Keratinocyte (primary cell): ENCODE measurements around the gene CHMP4B. TPM values are rescaled to one million over a fixed set of nuclear protein-coding genes. Genes with fewer than 3 reads are reported as not detected.

Experiments used
- DNase-seq: peaks from one replicate; pipeline ENCODE4 v3.0.0-alpha.2; 2011; ENCODE audit warnings: low read depth, missing footprints, low spot score
- FAIRE-seq: peaks from 2 replicates; lab custom pipeline; 2011; peaks lifted over from hg19 to GRCh38; lab: Jason Lieb, UNC
- H2AFZ ChIP-seq: 2 replicates; pipeline ENCODE4 v1.6.0; 2012; ENCODE audit warnings: low read length, control low read depth, inconsistent platforms; ENCODE audit not compliant: control insufficient read depth
- H3K27ac ChIP-seq: 2 replicates; pipeline ENCODE4 v1.5.1; 2011; ENCODE audit warnings: low read length; ENCODE audit not compliant: control insufficient read depth, insufficient read depth
- H3K27me3 ChIP-seq: 3 replicates; pipeline ENCODE4 v1.6.0; 2011; ENCODE audit warnings: low read length; ENCODE audit not compliant: control insufficient read depth, insufficient read depth; ENCODE audit errors: extremely low read depth
- H3K36me3 ChIP-seq, 2 experiments: 2 replicates in 1 of 2; 3 replicates in 1 of 2; pipeline ENCODE4 v1.5.1; 2011; ENCODE audit warnings: low read length in 2 of 2, mild to moderate bottlenecking in 1 of 2; ENCODE audit not compliant: control insufficient read depth in 2 of 2, insufficient read depth in 2 of 2; ENCODE audit errors: extremely low read depth in 1 of 2
- H3K4me1 ChIP-seq: 3 replicates; pipeline ENCODE4 v1.5.1; 2011; ENCODE audit warnings: low read length; ENCODE audit not compliant: control insufficient read depth, insufficient read depth; ENCODE audit errors: extremely low read depth
- H3K4me2 ChIP-seq: 3 replicates; pipeline ENCODE4 v1.6.0; 2011; ENCODE audit warnings: low read depth, low read length; ENCODE audit not compliant: control insufficient read depth, insufficient read depth; ENCODE audit errors: extremely low read depth
- H3K4me3 ChIP-seq, 3 experiments: fragments of 200-600 bp in 1 of 3; sonication (generic) in 1 of 3; 2 replicates in 2 of 3; 3 replicates in 1 of 3; pipeline ENCODE4 v1.5.1; 2011 to 2016; ENCODE audit warnings: low read length in 3 of 3, mild to moderate bottlenecking in 3 of 3, control low read depth in 2 of 3, inconsistent platforms in 1 of 3, low read depth in 1 of 3, mixed read lengths in 1 of 3, mixed run types in 1 of 3, moderate library complexity in 1 of 3; ENCODE audit not compliant: control insufficient read depth in 2 of 3, insufficient read depth in 2 of 3; ENCODE audit errors: extremely low read depth in 1 of 3
- H3K79me2 ChIP-seq: 2 replicates; pipeline ENCODE4 v1.6.0; 2012; ENCODE audit warnings: low read length; ENCODE audit not compliant: control insufficient read depth, insufficient read depth
- H3K9ac ChIP-seq: 3 replicates; pipeline ENCODE4 v1.6.0; 2011; ENCODE audit warnings: low read length; ENCODE audit not compliant: control insufficient read depth, insufficient read depth; ENCODE audit errors: extremely low read depth
- H3K9me1 ChIP-seq: 3 replicates; pipeline ENCODE4 v1.6.0; 2011; ENCODE audit warnings: low read length; ENCODE audit not compliant: control insufficient read depth, insufficient read depth; ENCODE audit errors: extremely low read depth
- H3K9me3 ChIP-seq: 2 replicates; pipeline ENCODE4 v1.5.1; 2012; ENCODE audit warnings: low read depth, low read length; ENCODE audit not compliant: control insufficient read depth
- H4K20me1 ChIP-seq: 3 replicates; pipeline ENCODE4 v1.6.0; 2011; ENCODE audit warnings: low read length; ENCODE audit not compliant: control insufficient read depth, insufficient read depth; ENCODE audit errors: extremely low read depth
- CTCF ChIP-seq, 3 experiments: IDR thresholded peaks in 1 of 3; conservative IDR thresholded peaks in 1 of 3; optimal IDR thresholded peaks in 1 of 3; 2 replicates in 2 of 3; 3 replicates in 1 of 3; pipeline versions ENCODE3 to v1.5.1; 2011; ENCODE audit warnings: low read length in 3 of 3, mild to moderate bottlenecking in 3 of 3, moderate library complexity in 2 of 3, control low read depth in 1 of 3, inconsistent platforms in 1 of 3; ENCODE audit not compliant: insufficient read depth in 2 of 3; ENCODE audit errors: extremely low read depth in 1 of 3
- EZH2 ChIP-seq: IDR thresholded peaks from one replicate; pipeline ENCODE4 v1.6.1; 2012; ENCODE audit warnings: inconsistent platforms, mild to moderate bottlenecking, low read length, moderate library complexity
- dilution Hi-C: fragments of 300-500 bp; cut with MboI; formaldehyde crosslinking; loops from one replicate; pipeline ENCODE4 v1.7.0; 2020; ENCODE audit warnings: low sequenced_read_pairs; ENCODE audit not compliant: extremely low pct_ligation_motif_present
- polyA plus RNA-seq, 5 experiments: library from polyadenylated mRNA; depleted of rRNA in 3 of 5; stranded (reverse) in 3 of 5; stranded (forward) in 1 of 5; unstranded in 1 of 5; fragments of >200 nt; gene quantifications; 1 replicate in 1 of 5; 2 replicates in 3 of 5; 3 replicates in 1 of 5; pipeline versions ENCODE4 v1.2.1 to v1.2.3, GENCODE V29; 2011 to 2012; ENCODE audit warnings: missing spikeins in 2 of 5, low read depth in 1 of 5, low replicate concordance in 1 of 5

The CHMP4B gene
- polyA plus RNA-seq, 1 donor (not counting 4 experiments of a cell fraction or from before 2014, with no cell fraction given) = 72.2 TPM

GRCh38 chr20:33880396-33880795 is 69.2 kb downstream of the CHMP4B start:
- H3K79me2 ChIP-seq = no peaks in the 10 kb centered on the region
- no peaks in the 10 kb centered on the region for H3K9me3 ChIP-seq
- H3K4me1 ChIP-seq = no peaks in the 10 kb centered on the region
- no peak for DNase-seq
- no peak overlapping the region for H3K4me2 ChIP-seq
- dilution Hi-C loops = no loop called here
- H3K9ac ChIP-seq = no peak overlapping the region
- no peak overlapping the region for H3K4me3 ChIP-seq
- H3K27ac ChIP-seq = no peak overlapping the region
- H3K9me1 ChIP-seq = no peaks in the 10 kb centered on the region
- H4K20me1 ChIP-seq = no peaks in the 10 kb centered on the region
- H3K27me3 ChIP-seq = no peaks in the 10 kb centered on the region
- no peaks in the 10 kb centered on the region for H3K36me3 ChIP-seq
- H2AFZ ChIP-seq = no peak overlapping the region
- no peak for FAIRE-seq
- no peak for TF ChIP-seq EZH2
- TF ChIP-seq CTCF (optimal IDR thresholded peaks at IDR 0.05 in 1 of 3, IDR thresholded peaks at IDR 0.05 in 1 of 3, conservative IDR thresholded peaks at IDR 0.05 in 1 of 3; ENCODE audit: extremely low read depth in 1 of 3, insufficient read depth in 2 of 3, low read length in 3 of 3) = no peak

- H4K20me1 ChIP-seq = no peaks in the 10 kb centered on the region
- no peaks in the 10 kb centered on the region for H3K27me3 ChIP-seq
- H2AFZ ChIP-seq = no peak overlapping the region
- dilution Hi-C loops = no loop called here
- no peak for DNase-seq
- H3K9me3 ChIP-seq = no peaks in the 10 kb centered on the region
- no peaks in the 10 kb centered on the region for H3K36me3 ChIP-seq
- no peaks in the 10 kb centered on the region for H3K9me1 ChIP-seq
- H3K79me2 ChIP-seq = no peaks in the 10 kb centered on the region
- no peak overlapping the region for H3K4me3 ChIP-seq
- no peak overlapping the region for H3K27ac ChIP-seq
- H3K9ac ChIP-seq = no peak overlapping the region
- no peaks in the 10 kb centered on the region for H3K4me1 ChIP-seq
- no peak for FAIRE-seq
- TF ChIP-seq EZH2 (no peak), CTCF (optimal IDR thresholded peaks at IDR 0.05 in 1 of 3, IDR thresholded peaks at IDR 0.05 in 1 of 3, conservative IDR thresholded peaks at IDR 0.05 in 1 of 3; ENCODE audit: extremely low read depth in 1 of 3, insufficient read depth in 2 of 3, low read length in 3 of 3) (no peak)
- H3K4me2 ChIP-seq = no peak overlapping the region
Observed at GRCh38 chr20:33881989-33882388, 70.8 kb downstream of the CHMP4B start.
